RWPE1 (cell line): ENCODE measurements around the gene NCOA5.

Experiments
- CTCF ChIA-PET: fragments of 350-600 bp; sonication (Branson Sonifier 250); formaldehyde crosslinking; extraction: SDS; loops from one replicate; lab custom pipeline; 2021; lab: Yijun Ruan, JAX
- POLR2A ChIA-PET: fragments of 400-600 bp; formaldehyde crosslinking; extraction: SDS; loops from one replicate; lab custom pipeline; 2020; ENCODE audit warnings: antibody characterized with exemption; ENCODE audit not compliant: low non-redundant PET; lab: Yijun Ruan, JAX
- DNase-seq: peaks from one replicate; pipeline ENCODE4 v3.0.0; 2012; ENCODE audit warnings: low spot score
- H3K27ac ChIP-seq: fragments of 450-650 bp; 2 replicates; pipeline ENCODE4 v1.5.1; 2017
- CTCF ChIP-seq: fragments of 450-650 bp; conservative IDR thresholded peaks from 2 replicates; pipeline ENCODE4 v1.5.1; 2017; ENCODE audit warnings: low read depth, mild to moderate bottlenecking

The NCOA5 gene

DNA sequence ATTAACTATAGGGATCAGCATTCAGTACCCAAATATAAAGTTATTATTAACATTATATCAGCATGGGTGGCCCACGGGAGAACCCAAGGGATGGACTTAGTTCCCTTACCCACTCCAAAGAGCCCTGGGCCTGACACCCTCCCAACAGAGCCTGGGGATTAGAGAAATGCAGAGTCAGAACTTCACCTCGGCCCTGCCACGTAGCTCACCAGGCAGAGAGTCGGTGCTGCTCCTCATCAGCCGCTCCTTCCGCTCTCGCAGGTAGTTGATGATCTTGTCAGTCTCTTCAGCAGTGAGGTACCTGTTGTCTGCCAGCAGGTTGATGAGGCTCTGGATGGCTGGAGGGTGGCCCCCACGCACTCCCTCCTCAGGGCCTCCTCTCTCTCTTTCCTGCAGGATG lies 26.6 kb downstream of the NCOA5 start:
- ChIA-PET POLR2A (no interaction called here), CTCF (interaction anchor here (0.7 kb wide), 1 partner anchor 40 kb away, joined by 5 read pairs; no protein-coding TSS in a partner anchor)
- TF ChIP-seq CTCF: no peak
- no peak overlapping the region for H3K27ac ChIP-seq
- DNase-seq: no peak

DNA sequence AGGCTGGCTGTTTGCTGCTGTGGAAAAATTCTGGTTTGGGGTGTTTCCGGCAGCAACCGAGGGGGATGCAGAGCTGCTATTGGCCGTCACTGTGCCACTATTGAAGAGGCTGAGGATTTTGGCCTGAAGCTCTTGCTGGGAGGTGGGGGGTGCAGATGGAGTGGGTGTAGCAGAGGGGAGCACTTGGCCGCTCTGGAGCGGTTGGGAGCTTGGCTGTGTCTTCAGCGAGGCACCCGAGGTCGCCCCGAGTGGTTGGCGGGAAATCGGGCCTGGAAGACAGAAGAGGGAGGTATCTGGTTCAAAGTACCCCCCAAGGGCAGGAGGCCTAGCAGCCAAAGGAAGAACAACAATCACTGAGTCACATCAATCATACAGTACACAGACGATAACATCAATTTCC lies 27.1 kb downstream of the NCOA5 start:
- CTCF ChIA-PET: interaction anchor here (0.7 to 2.6 kb wide), 2 partner anchors 39 to 49 kb away, joined by 5 to 10 read pairs; no protein-coding TSS in a partner anchor
- no peak overlapping the region for H3K27ac ChIP-seq
- TF ChIP-seq CTCF: no peak
- DNase-seq: no peak
- POLR2A ChIA-PET: no interaction called here

GRCh38 chr20:46062151-46062550 lies 27.6 kb downstream of the NCOA5 start:
- DNase-seq: no peak
- no peak overlapping the region for H3K27ac ChIP-seq
- ChIA-PET POLR2A (no interaction called here), CTCF (interaction anchor here (0.5 to 2.6 kb wide), 3 partner anchors 39 to 196 kb away, joined by 3 to 10 read pairs (median 5); no protein-coding TSS in a partner anchor)
- no peak for TF ChIP-seq CTCF

- POLR2A ChIA-PET: no interaction called here
- no peak for DNase-seq
- H3K27ac ChIP-seq: no peak overlapping the region
- CTCF ChIA-PET: interaction anchor here (0.5 to 2.6 kb wide), 6 partner anchors 31 to 1065 kb away, joined by 3 to 10 read pairs (median 4); partner anchors contain the start of gene SLC12A5
- no peak for TF ChIP-seq CTCF
Observed at GRCh38 chr20:46060975-46061374, 28.8 kb downstream of the NCOA5 start.

- ChIA-PET POLR2A (no interaction called here), CTCF (interaction anchor here (0.7 to 2.6 kb wide), 2 partner anchors 46 to 74 kb away, joined by 3 to 10 read pairs; no protein-coding TSS in a partner anchor)
- no peak for TF ChIP-seq CTCF
- DNase-seq: no peak
- H3K27ac ChIP-seq: no peak overlapping the region
Observed at GRCh38 chr20:46060301-46060881, 29.4 kb downstream of the NCOA5 start.

GRCh38 chr20:46058599-46059281 lies 31.0 kb downstream of the NCOA5 start:
- CTCF ChIA-PET: interaction anchor here (0.6 to 3.0 kb wide), 17 partner anchors 9 to 699 kb away, joined by 3 to 15 read pairs (median 4); no protein-coding TSS in a partner anchor
- no peak for TF ChIP-seq CTCF
- POLR2A ChIA-PET: interaction anchor here (1.0 kb wide), 1 partner anchor 16 kb away, joined by 3 read pairs; no protein-coding TSS in a partner anchor
- DNase-seq: no peak
- H3K27ac ChIP-seq: no peak overlapping the region
